Measurements from ENCODE around the gene ZNF593OS. TPM values are rescaled to one million over a fixed set of nuclear protein-coding genes. Genes with fewer than 3 reads are reported as not detected.

The ZNF593OS gene
- total and polyA plus RNA-seq, 10 of the 15 experiments (the other 5 are each of a cell fraction or from before 2014, with no cell fraction given): 0.16 to 1.7 (median 0.59) TPM; not detected in 6

DNA sequence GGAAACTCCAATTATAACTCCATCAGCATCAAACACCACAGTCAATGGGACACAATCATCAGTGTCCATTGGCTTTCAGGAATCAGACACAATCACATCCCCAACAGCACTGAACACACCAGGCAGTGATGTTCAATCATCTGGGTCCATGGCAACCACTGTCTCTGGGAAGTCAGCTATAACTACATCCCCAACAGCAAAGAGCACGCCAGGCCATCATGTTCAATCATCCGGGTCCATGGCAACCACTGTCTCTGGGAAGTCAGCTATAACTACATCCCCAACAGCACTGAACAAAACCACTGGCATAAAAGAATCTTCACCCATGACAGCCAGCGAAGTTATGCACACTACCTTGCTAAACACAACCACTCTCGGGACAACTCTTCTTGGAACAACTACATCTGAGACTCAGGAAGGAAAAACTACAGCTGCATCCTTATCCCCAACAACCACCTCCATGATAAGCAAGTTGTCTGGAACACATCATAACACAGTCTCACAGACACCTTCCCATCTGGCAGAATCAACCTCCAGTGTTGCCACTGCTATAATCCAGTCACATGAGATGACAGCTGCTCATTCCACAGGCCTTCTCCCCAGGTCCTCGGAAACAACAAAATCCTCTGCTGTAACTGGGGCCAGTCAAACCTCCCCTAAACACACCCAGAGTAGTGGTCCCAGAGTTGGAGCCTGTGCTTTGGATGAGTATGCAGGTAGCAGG is 38.7 kb upstream of the ZNF593OS start (continued):
- no peak for TF ChIP-seq E2F8 (IDR thresholded peaks at IDR 0.05; ENCODE audit: low read depth, partially characterized antibody)
- no peak for TF ChIP-seq NR2C1 (IDR thresholded peaks at IDR 0.05)
- no peak for TF ChIP-seq SREBF1 (IDR thresholded peaks at IDR 0.05; ENCODE audit: low read length)
- TF ChIP-seq SMAD5 (IDR thresholded peaks at IDR 0.05; ENCODE audit: low read depth): no peak
- no peak for TF ChIP-seq KLF5 (IDR thresholded peaks at IDR 0.05; ENCODE audit: partially characterized antibody)
- no peak for TF ChIP-seq ATF3 (IDR thresholded peaks at IDR 0.05; ENCODE audit: borderline replicate concordance, extremely low read depth, low read depth, low read length)
- TF ChIP-seq STAT1 (conservative IDR thresholded peaks at IDR 0.05): no peak

GRCh38 chr1:26203642-26204318 is 32.1 kb upstream of the ZNF593OS start:
- Histone ChIP-seq H3K9ac (ENCODE audit: control insufficient read depth, insufficient read depth, low read length) (no peak overlapping the region), H3K4me2 (ENCODE audit: control insufficient read depth, insufficient read depth) (no peak overlapping the region), H3K4me1 (ENCODE audit: control insufficient read depth, insufficient read depth, low read length) (no peaks in the 10 kb centered on the region), H3K4me3 (no peak overlapping the region), H3K27ac (ENCODE audit: control insufficient read depth, insufficient read depth) (no peak overlapping the region), H3K36me3 (ENCODE audit: control insufficient read depth in 2 of 2, insufficient read depth in 2 of 2, low read length in 1 of 2) (no peaks in the 10 kb centered on the region), H3K9me3 (replicated peaks; ENCODE audit: control insufficient read depth, insufficient read depth, low read length) (no peaks in the 10 kb centered on the region), H2AFZ (ENCODE audit: control insufficient read depth, low read depth, low read length) (no peak overlapping the region), H3K79me2 (ENCODE audit: control insufficient read depth, insufficient read depth, low read length) (no peaks in the 10 kb centered on the region), H4K20me1 (ENCODE audit: control insufficient read depth, insufficient read depth) (no peaks in the 10 kb centered on the region), H3K27me3 (replicated peaks in 1 of 2; ENCODE audit: control insufficient read depth in 2 of 2, insufficient read depth in 2 of 2, low read length in 1 of 2) (peaks cover 0 to 3% of the 10 kb centered on the region in 2 experiments; a peak in 2 of 4 replicates)
- SMC1A ChIA-PET (ENCODE audit: uncharacterized antibody, unreplicated experiment): interaction anchor here (0.8 kb wide), 1 partner anchor 9 kb away, joined by 3 read pairs; no protein-coding TSS in a partner anchor
- POLR2A ChIA-PET: no interaction called here
- no TSS peak for BruUV-seq (replicated peaks)
- intact Hi-C loops (cut with micrococcal nuclease; ENCODE audit: unreplicated experiment): no loop called here
- in situ Hi-C loops (cut with MboI): no loop called here
- DNase-seq (ENCODE audit: low read depth, low spot score): no peak
- TF ChIP-seq RAD21 (IDR thresholded peaks at IDR 0.05; ENCODE audit: insufficient read depth, low read depth, low read length) (peak; percentile 26), BMI1 (IDR thresholded peaks at IDR 0.05; ENCODE audit: borderline replicate concordance) (no peak)
- WGBS (ENCODE audit: insufficient coverage, insufficient replicate concordance, low lambda C conversion rate, missing lambda C conversion rate): 27% methylated on average over 9 of the region's 9 CpGs
- no peak for ATAC-seq
- CTCF ChIA-PET: no interaction called here
- no peak for FAIRE-seq
- RAD21 ChIA-PET (ENCODE audit: unreplicated experiment): no interaction called here

All from GM12878 (cell line).